ENCODE data around the gene SLC41A3. TPM values are rescaled to one million over a fixed set of nuclear protein-coding genes. Genes with fewer than 3 reads are reported as not detected.

Gene SLC41A3
- polyA plus RNA-seq, 3 donors = 2.8 to 18.2 (median 13.6) TPM

- Mint-ChIP-seq H3K9me3 (peaks cover 10 to 26% (median 17%) of the 10 kb centered on the region in 7 donors), H3K4me3 (no peak overlapping the region), H3K27ac (no peak overlapping the region), H3K36me3 (peaks cover 33 to 44% of the 10 kb centered on the region in 2 donors), H3K27me3 (ENCODE audit: low read depth in 3 of 3) (no peaks in the 10 kb centered on the region), H3K4me1 (peaks cover 2% of the 10 kb centered on the region)
- Histone ChIP-seq H2AFZ (ENCODE audit: insufficient read depth, low read depth, low read length, poor library complexity, severe bottlenecking) (no peak overlapping the region), H4K20me1 (ENCODE audit: insufficient read depth, low read length) (no peaks in the 10 kb centered on the region), H3K36me3 (replicated peaks in 1 of 2; ENCODE audit: control insufficient read depth in 1 of 2, insufficient read depth in 2 of 2, low read length in 2 of 2) (peaks cover 2 to 10% of the 10 kb centered on the region in 2 donors), H3K79me2 (ENCODE audit: insufficient read depth, low read length) (no peaks in the 10 kb centered on the region), H3K9me3 (replicated peaks in 1 of 2; ENCODE audit: control insufficient read depth in 1 of 2, insufficient read depth in 1 of 2, low read length in 2 of 2) (peaks cover 10 to 15% of the 10 kb centered on the region in 2 donors), H3K9ac (ENCODE audit: insufficient read depth, low read length, poor library complexity, severe bottlenecking) (no peak overlapping the region), H3K4me3 (replicated peaks in 1 of 3; ENCODE audit: low read depth in 2 of 3, low read length in 3 of 3) (no peak overlapping the region), H3K4me2 (replicated peaks; ENCODE audit: extremely low read depth, low read length, poor library complexity, severe bottlenecking) (no peak overlapping the region), H3K27ac (ENCODE audit: low read depth in 1 of 2, low read length in 2 of 2) (no peak overlapping the region), H3K4me1 (ENCODE audit: control insufficient read depth in 1 of 2, insufficient read depth in 2 of 2, low read length in 2 of 2) (no peaks in the 10 kb centered on the region), H3K27me3 (ENCODE audit: control insufficient read depth in 2 of 2, insufficient read depth in 2 of 2, low read length in 2 of 2) (no peaks in the 10 kb centered on the region)
- intact Hi-C loops (cut with micrococcal nuclease) = no loop called here
- TF ChIP-seq CTCF (IDR thresholded peaks at IDR 0.05) = no peak
- 89% methylated on average over 11 of the region's 11 CpGs for WGBS (ENCODE audit: insufficient coverage)
- DNase-seq = no peak
Measured at GRCh38 chr3:126026277-126026751, 57.6 kb downstream of the SLC41A3 start.

- no peak overlapping the region for H3K4me3 Mint-ChIP-seq
- TF ChIP-seq CTCF (IDR thresholded peaks at IDR 0.05) = no peak
- WGBS (ENCODE audit: insufficient coverage) = 95% methylated on average over 4 of the region's 4 CpGs
- no peaks in the 10 kb centered on the region for H3K27me3 ChIP-seq (ENCODE audit: control insufficient read depth in 2 of 2, insufficient read depth in 2 of 2, low read length in 2 of 2)
- DNase-seq = no peak
- peaks cover 10 to 26% (median 17%) of the 10 kb centered on the region in 7 donors for H3K9me3 Mint-ChIP-seq
- no peak overlapping the region for H3K27ac Mint-ChIP-seq
- H3K79me2 ChIP-seq (ENCODE audit: insufficient read depth, low read length) = no peaks in the 10 kb centered on the region
- H3K36me3 ChIP-seq (replicated peaks in 1 of 2; ENCODE audit: control insufficient read depth in 1 of 2, insufficient read depth in 2 of 2, low read length in 2 of 2) = peaks cover 2 to 10% of the 10 kb centered on the region in 2 donors
- H3K4me2 ChIP-seq (replicated peaks; ENCODE audit: extremely low read depth, low read length, poor library complexity, severe bottlenecking) = no peak overlapping the region
- H3K4me3 ChIP-seq (replicated peaks in 1 of 3; ENCODE audit: low read depth in 2 of 3, low read length in 3 of 3) = no peak overlapping the region
- H3K27me3 Mint-ChIP-seq (ENCODE audit: low read depth in 3 of 3) = no peaks in the 10 kb centered on the region
- no peak overlapping the region for H3K27ac ChIP-seq (ENCODE audit: low read depth in 1 of 2, low read length in 2 of 2)
- H3K4me1 Mint-ChIP-seq = peaks cover 2% of the 10 kb centered on the region
- no peaks in the 10 kb centered on the region for H3K4me1 ChIP-seq (ENCODE audit: control insufficient read depth in 1 of 2, insufficient read depth in 2 of 2, low read length in 2 of 2)
- intact Hi-C loops (cut with micrococcal nuclease) = no loop called here
- no peak overlapping the region for H3K9ac ChIP-seq (ENCODE audit: insufficient read depth, low read length, poor library complexity, severe bottlenecking)
- H3K36me3 Mint-ChIP-seq = peaks cover 36 to 48% of the 10 kb centered on the region in 2 donors
- no peaks in the 10 kb centered on the region for H4K20me1 ChIP-seq (ENCODE audit: insufficient read depth, low read length)
- peaks cover 10 to 15% of the 10 kb centered on the region in 2 donors for H3K9me3 ChIP-seq (replicated peaks in 1 of 2; ENCODE audit: control insufficient read depth in 1 of 2, insufficient read depth in 1 of 2, low read length in 2 of 2)
- H2AFZ ChIP-seq (ENCODE audit: insufficient read depth, low read depth, low read length, poor library complexity, severe bottlenecking) = no peak overlapping the region
Measured at GRCh38 chr3:126025862-126026261, 58.1 kb downstream of the SLC41A3 start.
